Measurements from ENCODE around the gene PCCA. TPM values are rescaled to one million over a fixed set of nuclear protein-coding genes. Genes with fewer than 3 reads are reported as not detected.
A peak's percentile ranks its signal among the peaks of the same experiment; 100 is the strongest.
"Not testable (repeated sequence)": the region's sequence is repeated elsewhere in the genome, so short reads cannot be mapped to it uniquely, and the experiment has no call there.

PCCA gene
- total RNA-seq, 4 donors from 2014 or later = 34.6 to 58.4 (median 40.1) TPM

- H3K4me1 ChIP-seq = no peaks in the 10 kb centered on the region
- H3K9me3 ChIP-seq = no peaks in the 10 kb centered on the region
- WGBS, 2 donors (ENCODE audit: low coverage in 1 of 2) = 58 to 60% methylated on average over 1 of the region's 1 CpG
- ATAC-seq = no peak
- H3K36me3 ChIP-seq = no peaks in the 10 kb centered on the region
- no peak overlapping the region for H3K27ac ChIP-seq
- TF ChIP-seq POLR2AphosphoS5 (IDR thresholded peaks at IDR 0.05) = no peak
- TF ChIP-seq, protein P1, sequence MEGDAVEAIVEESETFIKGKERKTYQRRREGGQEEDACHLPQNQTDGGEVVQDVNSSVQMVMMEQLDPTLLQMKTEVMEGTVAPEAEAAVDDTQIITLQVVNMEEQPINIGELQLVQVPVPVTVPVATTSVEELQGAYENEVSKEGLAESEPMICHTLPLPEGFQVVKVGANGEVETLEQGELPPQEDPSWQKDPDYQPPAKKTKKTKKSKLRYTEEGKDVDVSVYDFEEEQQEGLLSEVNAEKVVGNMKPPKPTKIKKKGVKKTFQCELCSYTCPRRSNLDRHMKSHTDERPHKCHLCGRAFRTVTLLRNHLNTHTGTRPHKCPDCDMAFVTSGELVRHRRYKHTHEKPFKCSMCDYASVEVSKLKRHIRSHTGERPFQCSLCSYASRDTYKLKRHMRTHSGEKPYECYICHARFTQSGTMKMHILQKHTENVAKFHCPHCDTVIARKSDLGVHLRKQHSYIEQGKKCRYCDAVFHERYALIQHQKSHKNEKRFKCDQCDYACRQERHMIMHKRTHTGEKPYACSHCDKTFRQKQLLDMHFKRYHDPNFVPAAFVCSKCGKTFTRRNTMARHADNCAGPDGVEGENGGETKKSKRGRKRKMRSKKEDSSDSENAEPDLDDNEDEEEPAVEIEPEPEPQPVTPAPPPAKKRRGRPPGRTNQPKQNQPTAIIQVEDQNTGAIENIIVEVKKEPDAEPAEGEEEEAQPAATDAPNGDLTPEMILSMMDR (IDR thresholded peaks at IDR 0.05) = no peak
- TF ChIP-seq POLR2A (IDR thresholded peaks at IDR 0.05) = no peak
- no peak for TF ChIP-seq EP300 (IDR thresholded peaks at IDR 0.05)
- no peak overlapping the region for H3K4me3 ChIP-seq
- H3K27me3 ChIP-seq = no peaks in the 10 kb centered on the region
Measured at GRCh38 chr13:100069278-100069677, 19.6 kb upstream of the PCCA start.

- no peak overlapping the region for H3K4me3 ChIP-seq
- no peaks in the 10 kb centered on the region for H3K9me3 ChIP-seq
- TF ChIP-seq EP300 (IDR thresholded peaks at IDR 0.05) (no peak), POLR2A (IDR thresholded peaks at IDR 0.05) (no peak), POLR2AphosphoS5 (IDR thresholded peaks at IDR 0.05) (no peak)
- TF ChIP-seq, protein P1 (IDR thresholded peaks at IDR 0.05) = no peak
- H3K36me3 ChIP-seq = no peaks in the 10 kb centered on the region
- H3K27me3 ChIP-seq = no peaks in the 10 kb centered on the region
- ATAC-seq = no peak
- no peak overlapping the region for H3K27ac ChIP-seq
- no peaks in the 10 kb centered on the region for H3K4me1 ChIP-seq
- 56 to 100% methylated on average over 1 to 7 of the region's 10 CpGs for WGBS, 2 donors (ENCODE audit: low coverage in 1 of 2)
Measured at GRCh38 chr13:100075700-100076587, 12.9 kb upstream of the PCCA start.

- not testable (repeated sequence) for H3K4me3 ChIP-seq, H3K36me3 ChIP-seq, H3K9me3 ChIP-seq, H3K27ac ChIP-seq, ATAC-seq, H3K4me1 ChIP-seq, H3K27me3 ChIP-seq
- 88 to 90% methylated on average over 2 to 6 of the region's 9 CpGs for WGBS, 2 donors (ENCODE audit: low coverage in 1 of 2)
Measured at GRCh38 chr13:100079003-100079402, 9.9 kb upstream of the PCCA start.

DNA sequence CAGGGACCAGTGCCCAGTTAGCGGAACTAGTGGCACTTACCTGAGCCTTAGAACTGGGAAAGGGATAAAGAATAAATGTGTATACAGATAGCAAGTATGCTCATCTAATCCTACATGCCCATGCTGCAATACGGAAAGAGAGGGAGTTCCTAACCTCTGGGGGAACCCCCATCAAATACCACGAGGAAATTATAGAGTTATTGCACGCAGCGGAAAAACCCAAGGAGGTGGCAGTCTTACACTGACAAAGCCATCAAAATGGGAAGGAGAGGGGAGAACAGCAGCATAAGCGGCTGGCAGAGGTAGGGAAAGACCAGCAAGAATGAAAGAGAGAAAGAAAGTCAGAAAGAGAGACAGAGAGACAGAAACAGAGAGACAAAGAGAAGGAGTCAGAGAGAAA, 5.5 kb upstream of the PCCA start:
- not testable (repeated sequence) for H3K4me3 ChIP-seq, H3K36me3 ChIP-seq, ATAC-seq, H3K9me3 ChIP-seq, H3K27ac ChIP-seq, H3K27me3 ChIP-seq
- WGBS, 2 donors (ENCODE audit: low coverage in 1 of 2) = 93 to 100% methylated on average over 1 to 6 of the region's 6 CpGs
- peaks cover 0 to 15% (median 6%) of the 10 kb centered on the region in 3 donors for H3K4me1 ChIP-seq

GRCh38 chr13:100088273-100088643, 635 bp upstream of the PCCA start:
- H3K27me3 ChIP-seq = no peaks in the 10 kb centered on the region
- 0 to 33% methylated on average over 3 to 11 of the region's 12 CpGs for WGBS, 2 donors (ENCODE audit: low coverage in 1 of 2)
- peak overlapping the region; percentile 82 to 89 for H3K4me3 ChIP-seq
- H3K9me3 ChIP-seq = no peaks in the 10 kb centered on the region
- no peak for TF ChIP-seq EP300 (IDR thresholded peaks at IDR 0.05)
- TF ChIP-seq, protein P1 (IDR thresholded peaks at IDR 0.05) = no peak
- no peak for TF ChIP-seq POLR2AphosphoS5 (IDR thresholded peaks at IDR 0.05)
- no peak for TF ChIP-seq POLR2A (IDR thresholded peaks at IDR 0.05)
- no peak for ATAC-seq
- H3K4me1 ChIP-seq = peaks cover 4 to 42% (median 14%) of the 10 kb centered on the region in 3 donors
- H3K27ac ChIP-seq = peak overlapping the region in 3 of 4 donors; percentile 82 to 89 (median 86)
- no peaks in the 10 kb centered on the region for H3K36me3 ChIP-seq

GRCh38 chr13:100089465-100090032, 656 bp downstream of the PCCA start:
- no peak for ATAC-seq
- Histone ChIP-seq H3K27me3 (no peaks in the 10 kb centered on the region), H3K4me3 (peak overlapping the region; percentile 82 to 89), H3K9me3 (no peaks in the 10 kb centered on the region), H3K27ac (peak overlapping the region; percentile 57 to 89 (median 84)), H3K36me3 (no peaks in the 10 kb centered on the region), H3K4me1 (peaks cover 4 to 42% (median 14%) of the 10 kb centered on the region in 3 donors)
- WGBS, 2 donors (ENCODE audit: low coverage in 1 of 2) = 1 to 2% methylated on average over 6 to 13 of the region's 13 CpGs
- TF ChIP-seq POLR2A (IDR thresholded peaks at IDR 0.05) = no peak
- no peak for TF ChIP-seq POLR2AphosphoS5 (IDR thresholded peaks at IDR 0.05)
- no peak for TF ChIP-seq EP300 (IDR thresholded peaks at IDR 0.05)
- TF ChIP-seq, protein P1 (IDR thresholded peaks at IDR 0.05) = no peak
